ENCODE measurements around the gene CRELD1. TPM values are rescaled to one million over a fixed set of nuclear protein-coding genes. Genes with fewer than 3 reads are reported as not detected.
"Not testable (repeated sequence)": the region's sequence is repeated elsewhere in the genome, so short reads cannot be mapped to it uniquely, and the experiment has no call there.

The CRELD1 gene
- polyA plus RNA-seq, 1 of the 3 experiments (the other 2 are of a cell fraction) = 77.6 TPM

DNA sequence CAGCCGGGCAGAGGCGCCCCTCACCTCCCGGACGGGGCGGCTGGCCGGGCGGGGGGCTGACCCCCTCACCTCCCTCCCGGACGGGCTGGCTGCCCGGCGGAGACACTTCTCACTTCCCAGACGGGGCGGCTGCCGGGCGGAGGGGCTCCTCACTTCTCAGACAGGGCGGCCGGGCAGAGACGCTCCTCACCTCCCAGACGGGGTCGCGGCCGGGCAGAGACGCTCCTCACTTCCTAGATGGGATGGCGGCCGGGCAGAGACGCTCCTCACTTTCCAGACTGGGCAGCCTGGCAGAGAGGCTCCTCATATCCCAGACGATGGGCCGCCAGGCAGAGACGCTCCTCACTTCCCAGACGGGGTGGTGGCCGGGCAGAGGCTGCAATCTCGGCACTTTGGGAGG lies 6.3 kb downstream of the CRELD1 start:
- DNase-seq; H3K4me1 ChIP-seq (ENCODE audit: control insufficient read depth in 1 of 2, insufficient read depth in 2 of 2, low read depth in 1 of 2, low read length in 1 of 2); H3K9me3 ChIP-seq; POLR2A ChIA-PET; H3K9ac ChIP-seq; H3K4me3 ChIP-seq (ENCODE audit: low read depth in 2 of 2, low read length in 1 of 2); H3K27ac ChIP-seq (ENCODE audit: low read depth in 2 of 2, low read length in 1 of 2); H3K4me2 ChIP-seq; H3K79me2 ChIP-seq (ENCODE audit: insufficient read depth); CTCF ChIA-PET; H2AFZ ChIP-seq (ENCODE audit: low read depth); H4K20me1 ChIP-seq (ENCODE audit: insufficient read depth); H3F3A ChIP-seq (replicated peaks; ENCODE audit: insufficient read depth); H3K9me2 ChIP-seq; H3K27me3 ChIP-seq (ENCODE audit: insufficient read depth): not testable (repeated sequence)
- H3K36me3 ChIP-seq (replicated peaks in 1 of 2; ENCODE audit: control insufficient read depth in 1 of 2, insufficient read depth in 2 of 2, low read length in 1 of 2) = peaks cover 11 to 21% of the 10 kb centered on the region in 2 experiments
- no CpG with 5 or more reads among the region's 32 CpGs for WGBS (ENCODE audit: low lambda C conversion rate)

DNA sequence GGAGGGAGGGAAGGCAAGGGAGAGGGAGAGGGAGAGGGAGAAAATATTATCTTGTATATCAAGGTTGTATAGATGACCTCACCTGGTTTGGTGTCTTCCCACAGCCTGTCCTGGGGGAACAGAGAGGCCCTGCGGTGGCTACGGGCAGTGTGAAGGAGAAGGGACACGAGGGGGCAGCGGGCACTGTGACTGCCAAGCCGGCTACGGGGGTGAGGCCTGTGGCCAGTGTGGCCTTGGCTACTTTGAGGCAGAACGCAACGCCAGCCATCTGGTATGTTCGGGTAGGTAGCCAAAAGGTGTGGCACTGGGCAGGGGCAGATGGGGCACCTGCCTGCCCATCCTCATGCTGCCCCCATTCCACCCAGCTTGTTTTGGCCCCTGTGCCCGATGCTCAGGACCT lies 7.1 kb downstream of the CRELD1 start:
- H2AFZ ChIP-seq (ENCODE audit: low read depth) = no peak overlapping the region
- peaks cover 10 to 21% of the 10 kb centered on the region in 2 experiments for H3K36me3 ChIP-seq (replicated peaks in 1 of 2; ENCODE audit: control insufficient read depth in 1 of 2, insufficient read depth in 2 of 2, low read length in 1 of 2)
- H3K27ac ChIP-seq (ENCODE audit: low read depth in 2 of 2, low read length in 1 of 2) = no peak overlapping the region
- ChIA-PET CTCF (no interaction called here), POLR2A (no interaction called here)
- no peak overlapping the region for H3K4me3 ChIP-seq (ENCODE audit: low read depth in 2 of 2, low read length in 1 of 2)
- no peak overlapping the region for H3K4me2 ChIP-seq
- H3K9ac ChIP-seq = no peak overlapping the region
- H3K9me3 ChIP-seq = no peaks in the 10 kb centered on the region
- TF ChIP-seq, protein P1, sequence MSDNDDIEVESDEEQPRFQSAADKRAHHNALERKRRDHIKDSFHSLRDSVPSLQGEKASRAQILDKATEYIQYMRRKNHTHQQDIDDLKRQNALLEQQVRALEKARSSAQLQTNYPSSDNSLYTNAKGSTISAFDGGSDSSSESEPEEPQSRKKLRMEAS (IDR thresholded peaks at IDR 0.05; ENCODE audit: low read depth) = no peak
- no peak for TF ChIP-seq FOXM1 (IDR thresholded peaks at IDR 0.05; ENCODE audit: low read depth)
- TF ChIP-seq USF2 (IDR thresholded peaks at IDR 0.05; ENCODE audit: borderline replicate concordance, low read depth, low read length) = no peak
- TF ChIP-seq FOXJ3 (CRISPR knock-in tag; IDR thresholded peaks at IDR 0.05) = no peak
- TF ChIP-seq NRF1 (IDR thresholded peaks at IDR 0.05; ENCODE audit: low read depth, low read length) = no peak
- no peak for TF ChIP-seq TEAD4 (IDR thresholded peaks at IDR 0.05; ENCODE audit: borderline replicate concordance, insufficient read depth)
- no peaks in the 10 kb centered on the region for H3K9me2 ChIP-seq
- no peak for DNase-seq
- no peaks in the 10 kb centered on the region for H3K27me3 ChIP-seq (ENCODE audit: insufficient read depth)
- 93% methylated on average over 3 of the region's 10 CpGs for WGBS (ENCODE audit: low lambda C conversion rate)
- H4K20me1 ChIP-seq (ENCODE audit: insufficient read depth) = no peaks in the 10 kb centered on the region
- H3F3A ChIP-seq (replicated peaks; ENCODE audit: insufficient read depth) = no peaks in the 10 kb centered on the region
- H3K79me2 ChIP-seq (ENCODE audit: insufficient read depth) = 0 out of 2 replicates have a peak, but pooled peaks cover 2% of the 10 kb centered on the region
- H3K4me1 ChIP-seq (ENCODE audit: control insufficient read depth in 1 of 2, insufficient read depth in 2 of 2, low read depth in 1 of 2, low read length in 1 of 2) = peaks cover 0 to 4% of the 10 kb centered on the region in 2 experiments; a peak in 1 of 4 replicates

- Histone ChIP-seq H3F3A (replicated peaks; ENCODE audit: insufficient read depth) (no peaks in the 10 kb centered on the region), H2AFZ (ENCODE audit: low read depth) (no peak overlapping the region), H3K36me3 (replicated peaks in 1 of 2; ENCODE audit: control insufficient read depth in 1 of 2, insufficient read depth in 2 of 2, low read length in 1 of 2) (peaks cover under 1 to 17% of the 10 kb centered on the region in 2 experiments), H3K27ac (ENCODE audit: low read depth in 2 of 2, low read length in 1 of 2) (no peak overlapping the region), H3K79me2 (ENCODE audit: insufficient read depth) (no peaks in the 10 kb centered on the region), H3K4me1 (ENCODE audit: control insufficient read depth in 1 of 2, insufficient read depth in 2 of 2, low read depth in 1 of 2, low read length in 1 of 2) (no peaks in the 10 kb centered on the region; a peak in 1 of 4 replicates), H3K27me3 (ENCODE audit: insufficient read depth) (no peaks in the 10 kb centered on the region), H3K4me2 (no peak overlapping the region), H3K9ac (no peak overlapping the region), H3K4me3 (ENCODE audit: low read depth in 2 of 2, low read length in 1 of 2) (no peak overlapping the region), H3K9me2 (no peaks in the 10 kb centered on the region), H4K20me1 (ENCODE audit: insufficient read depth) (no peaks in the 10 kb centered on the region), H3K9me3 (no peaks in the 10 kb centered on the region)
- 90% methylated on average over 4 of the region's 4 CpGs for WGBS (ENCODE audit: low lambda C conversion rate)
- POLR2A ChIA-PET = interaction anchor here (6.8 kb wide), 1 partner anchor 8 kb away, joined by 58 read pairs; the partner anchor contains the start of gene CRELD1
- no peak for DNase-seq
- CTCF ChIA-PET = interaction anchor here (3.8 kb wide), 1 partner anchor 9 kb away, joined by 21 read pairs; the partner anchor contains the start of gene CRELD1
- TF ChIP-seq RFX5 (IDR thresholded peaks at IDR 0.05; ENCODE audit: low read length) (no peak), TCF12 (IDR thresholded peaks at IDR 0.05) (no peak), USF2 (IDR thresholded peaks at IDR 0.05; ENCODE audit: borderline replicate concordance, low read depth, low read length) (no peak), TAF1 (IDR thresholded peaks at IDR 0.05; ENCODE audit: borderline replicate concordance, low read depth, low read length) (no peak), IRF3 (IDR thresholded peaks at IDR 0.05; ENCODE audit: low read depth, low read length) (no peak), JUND (IDR thresholded peaks at IDR 0.05) (no peak), FOSL2 (IDR thresholded peaks at IDR 0.05; ENCODE audit: borderline replicate concordance, low read depth) (no peak)
- TF ChIP-seq, protein P2, sequence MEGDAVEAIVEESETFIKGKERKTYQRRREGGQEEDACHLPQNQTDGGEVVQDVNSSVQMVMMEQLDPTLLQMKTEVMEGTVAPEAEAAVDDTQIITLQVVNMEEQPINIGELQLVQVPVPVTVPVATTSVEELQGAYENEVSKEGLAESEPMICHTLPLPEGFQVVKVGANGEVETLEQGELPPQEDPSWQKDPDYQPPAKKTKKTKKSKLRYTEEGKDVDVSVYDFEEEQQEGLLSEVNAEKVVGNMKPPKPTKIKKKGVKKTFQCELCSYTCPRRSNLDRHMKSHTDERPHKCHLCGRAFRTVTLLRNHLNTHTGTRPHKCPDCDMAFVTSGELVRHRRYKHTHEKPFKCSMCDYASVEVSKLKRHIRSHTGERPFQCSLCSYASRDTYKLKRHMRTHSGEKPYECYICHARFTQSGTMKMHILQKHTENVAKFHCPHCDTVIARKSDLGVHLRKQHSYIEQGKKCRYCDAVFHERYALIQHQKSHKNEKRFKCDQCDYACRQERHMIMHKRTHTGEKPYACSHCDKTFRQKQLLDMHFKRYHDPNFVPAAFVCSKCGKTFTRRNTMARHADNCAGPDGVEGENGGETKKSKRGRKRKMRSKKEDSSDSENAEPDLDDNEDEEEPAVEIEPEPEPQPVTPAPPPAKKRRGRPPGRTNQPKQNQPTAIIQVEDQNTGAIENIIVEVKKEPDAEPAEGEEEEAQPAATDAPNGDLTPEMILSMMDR (IDR thresholded peaks at IDR 0.05) = no peak
- TF ChIP-seq, protein P1 (IDR thresholded peaks at IDR 0.05; ENCODE audit: low read depth) = no peak
- TF ChIP-seq, protein P3, sequence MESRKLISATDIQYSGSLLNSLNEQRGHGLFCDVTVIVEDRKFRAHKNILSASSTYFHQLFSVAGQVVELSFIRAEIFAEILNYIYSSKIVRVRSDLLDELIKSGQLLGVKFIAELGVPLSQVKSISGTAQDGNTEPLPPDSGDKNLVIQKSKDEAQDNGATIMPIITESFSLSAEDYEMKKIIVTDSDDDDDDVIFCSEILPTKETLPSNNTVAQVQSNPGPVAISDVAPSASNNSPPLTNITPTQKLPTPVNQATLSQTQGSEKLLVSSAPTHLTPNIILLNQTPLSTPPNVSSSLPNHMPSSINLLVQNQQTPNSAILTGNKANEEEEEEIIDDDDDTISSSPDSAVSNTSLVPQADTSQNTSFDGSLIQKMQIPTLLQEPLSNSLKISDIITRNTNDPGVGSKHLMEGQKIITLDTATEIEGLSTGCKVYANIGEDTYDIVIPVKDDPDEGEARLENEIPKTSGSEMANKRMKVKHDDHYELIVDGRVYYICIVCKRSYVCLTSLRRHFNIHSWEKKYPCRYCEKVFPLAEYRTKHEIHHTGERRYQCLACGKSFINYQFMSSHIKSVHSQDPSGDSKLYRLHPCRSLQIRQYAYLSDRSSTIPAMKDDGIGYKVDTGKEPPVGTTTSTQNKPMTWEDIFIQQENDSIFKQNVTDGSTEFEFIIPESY (IDR thresholded peaks at IDR 0.05; ENCODE audit: borderline replicate concordance, low read depth) = no peak
Measured at GRCh38 chr3:9942164-9942563, 8.5 kb downstream of the CRELD1 start.
